Activated gamma-delta T cell treated with Interleukin-2 at 50 U/mL for 16 hours (primary cell): ENCODE data around the gene MFN2.

Source experiments
- DNase-seq: peaks from one replicate; pipeline ENCODE4 v3.0.0-alpha.2; 2020

MFN2 gene

DNA sequence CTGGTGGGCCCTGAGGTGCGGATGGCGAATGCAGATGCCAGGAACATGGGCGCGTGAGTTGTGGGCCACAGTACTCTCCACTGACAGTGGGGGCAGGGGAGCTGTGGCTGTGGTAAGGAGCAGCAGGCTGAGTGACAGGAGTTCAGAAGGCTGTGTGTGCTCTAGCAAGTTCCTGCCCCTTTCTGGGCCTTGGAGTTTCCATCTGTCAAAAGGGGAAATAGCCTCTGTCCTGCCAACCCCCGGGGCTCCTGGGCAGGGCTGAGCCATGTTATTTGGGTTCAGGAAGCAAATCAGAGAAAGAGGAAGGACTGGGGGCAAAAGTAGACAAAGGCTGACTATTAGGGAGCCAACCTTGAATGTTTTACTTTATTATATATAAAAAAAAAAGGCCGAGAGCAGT is 19.5 kb upstream of the MFN2 start:
- no peak for DNase-seq

DNA sequence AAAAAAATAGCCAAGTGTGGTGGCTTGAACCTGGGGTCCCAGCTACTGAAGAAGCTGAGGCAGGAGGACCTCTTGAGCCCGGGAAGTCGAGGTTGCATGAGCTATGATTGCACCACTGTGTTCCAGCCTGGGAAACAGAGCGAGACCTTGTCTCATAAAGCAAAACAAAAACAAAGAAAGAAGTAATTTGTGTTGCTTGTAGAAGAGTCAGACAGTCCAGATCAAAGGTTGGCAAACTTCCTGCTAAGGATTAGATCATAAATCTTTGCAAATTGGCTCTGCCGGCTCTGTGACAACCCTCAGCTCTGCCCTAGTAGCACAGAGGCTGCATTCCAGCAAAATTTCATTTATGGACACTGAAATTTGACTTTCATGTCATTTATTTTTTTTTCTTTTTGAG is 19.0 kb upstream of the MFN2 start:
- no peak for DNase-seq

DNA sequence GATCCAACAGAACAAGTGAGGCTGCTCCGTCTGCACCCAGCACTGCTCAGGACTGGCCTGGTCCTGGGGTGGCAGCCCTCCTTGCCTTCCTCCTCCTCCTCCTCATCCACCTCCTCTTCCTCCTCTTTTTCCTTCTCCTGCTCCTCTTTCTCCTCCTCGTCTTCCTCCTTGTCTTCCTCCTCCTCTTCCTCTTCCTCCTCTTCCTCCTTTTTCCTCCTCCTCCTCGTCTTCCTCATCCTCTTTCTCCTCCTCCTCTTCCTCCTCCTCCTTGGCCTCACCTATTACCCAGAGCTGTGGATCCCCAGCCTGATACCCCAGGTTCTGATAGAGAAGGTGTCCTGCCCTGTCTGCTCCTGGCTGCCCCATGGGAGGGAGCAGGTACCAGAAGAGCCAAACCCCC is 16.6 kb upstream of the MFN2 start:
- DNase-seq = no peak

DNA sequence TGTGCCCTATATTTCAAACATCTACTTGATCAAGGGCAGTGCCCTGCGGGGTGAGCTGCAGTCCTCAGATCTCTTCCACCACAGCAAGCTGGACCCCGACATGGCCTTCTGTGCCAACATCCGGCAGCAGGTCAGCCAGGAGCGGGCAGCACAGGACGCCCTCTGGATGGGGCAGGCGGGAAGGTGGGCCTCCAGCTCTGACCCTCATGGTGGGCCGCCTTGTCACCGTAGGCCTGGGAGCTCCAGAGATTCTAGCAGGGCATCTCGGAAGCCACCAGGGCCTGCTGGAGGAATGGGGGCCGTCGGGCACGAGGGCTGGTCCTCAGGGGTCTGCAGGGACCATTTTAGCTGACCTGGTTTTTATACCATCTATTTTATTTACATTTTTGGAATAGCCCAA is 15.6 kb upstream of the MFN2 start:
- DNase-seq = no peak

DNA sequence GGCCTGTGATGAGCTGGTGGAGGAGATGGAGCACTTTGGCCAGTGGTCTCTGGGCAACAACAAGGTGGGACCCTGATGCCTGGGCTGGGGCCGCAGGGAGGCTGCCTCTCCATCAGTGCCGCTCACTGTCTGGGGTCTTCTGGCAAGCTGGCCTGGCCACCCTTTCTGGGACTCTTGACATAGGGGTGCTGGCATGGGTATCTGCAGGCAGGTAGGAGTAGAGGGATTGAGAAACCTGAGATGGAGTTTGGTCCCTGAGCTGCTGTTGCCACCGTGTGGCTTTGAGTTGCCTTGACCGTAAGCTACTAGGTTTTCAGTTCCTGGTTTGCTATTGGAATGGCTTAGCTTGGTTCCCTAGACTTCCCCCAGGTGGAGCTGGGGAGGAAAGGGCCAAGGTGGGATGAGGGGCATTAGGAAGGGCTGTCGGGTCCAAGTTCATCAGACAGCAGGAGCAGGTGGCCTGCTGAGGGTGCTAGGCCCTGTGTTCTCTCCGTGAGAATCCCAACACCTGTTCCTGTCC is 13.2 kb upstream of the MFN2 start:
- no peak for DNase-seq

DNA sequence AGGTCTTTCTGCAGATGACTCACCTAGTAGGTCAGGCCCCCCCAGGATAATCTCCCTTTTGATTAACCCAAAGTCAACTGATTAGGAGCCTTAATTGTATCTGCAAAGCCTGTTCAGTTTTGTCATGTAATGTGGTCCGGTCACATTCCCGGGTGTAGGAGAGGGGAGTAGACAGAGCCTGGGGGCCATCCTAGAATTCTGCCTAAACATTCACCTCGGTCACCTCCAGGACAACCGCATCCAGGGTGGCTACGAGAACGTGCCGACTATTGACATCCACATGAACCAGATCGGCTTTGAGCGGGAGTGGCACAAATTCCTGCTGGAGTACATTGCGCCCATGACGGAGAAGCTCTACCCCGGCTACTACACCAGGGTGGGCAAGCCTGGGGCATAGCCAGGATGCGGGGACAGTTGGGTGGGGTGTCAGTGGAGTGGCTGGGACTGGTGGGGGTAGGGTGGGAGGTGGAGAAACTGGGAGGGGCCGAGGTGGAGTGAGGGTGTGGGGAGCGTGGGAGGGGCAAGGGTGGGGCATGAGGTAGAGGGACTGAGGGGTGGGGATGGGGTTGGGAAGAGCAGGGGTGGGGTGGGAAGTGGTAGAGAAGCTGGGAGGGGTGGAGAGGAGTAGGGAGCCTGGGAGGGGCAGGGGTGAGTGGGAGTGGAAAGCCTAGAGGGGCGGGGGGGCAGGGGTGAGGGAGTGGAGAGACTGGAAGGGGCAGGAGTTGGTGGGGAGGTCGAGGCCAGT is 9.6 kb upstream of the MFN2 start:
- no peak for DNase-seq

DNA sequence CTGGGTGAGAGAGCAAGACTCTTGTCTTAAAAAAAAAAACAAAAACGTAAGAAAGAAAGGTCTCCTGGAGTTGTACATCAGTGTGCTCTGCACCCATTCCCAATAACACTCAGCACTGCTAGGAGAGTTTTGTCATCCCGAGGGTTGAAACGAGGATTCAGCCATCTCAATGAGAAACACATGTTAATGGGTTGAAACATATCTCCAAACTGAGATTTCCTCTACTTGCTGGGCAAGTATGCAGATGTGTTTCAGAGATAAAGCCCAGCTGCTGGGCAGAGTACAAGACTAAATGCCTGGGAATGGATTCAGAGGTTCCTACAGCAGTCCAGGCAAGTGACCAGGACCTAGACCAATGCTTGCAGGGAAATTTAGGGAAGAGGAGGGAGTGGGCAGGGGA is 2.6 kb upstream of the MFN2 start:
- no peak for DNase-seq

DNA sequence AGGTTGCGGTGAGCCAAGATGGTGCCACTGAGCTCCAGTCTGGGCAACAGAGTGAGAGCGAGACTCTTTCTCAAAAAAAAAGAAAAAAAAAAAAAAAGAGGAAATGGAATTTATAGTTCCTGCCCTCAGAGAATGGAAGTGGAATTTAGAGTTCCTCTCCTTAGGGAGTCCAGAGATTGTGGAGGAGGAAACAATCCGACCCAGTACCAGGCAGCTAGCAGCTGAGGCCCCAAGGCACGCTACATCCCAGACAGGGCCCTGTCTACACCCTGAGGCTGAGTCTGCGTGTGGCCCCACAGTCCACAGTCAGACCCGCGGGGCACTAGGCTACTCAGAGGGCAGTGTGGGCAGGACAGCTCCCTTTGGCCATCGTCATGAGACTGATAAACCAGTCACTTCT is 1.9 kb upstream of the MFN2 start:
- no peak for DNase-seq

DNA sequence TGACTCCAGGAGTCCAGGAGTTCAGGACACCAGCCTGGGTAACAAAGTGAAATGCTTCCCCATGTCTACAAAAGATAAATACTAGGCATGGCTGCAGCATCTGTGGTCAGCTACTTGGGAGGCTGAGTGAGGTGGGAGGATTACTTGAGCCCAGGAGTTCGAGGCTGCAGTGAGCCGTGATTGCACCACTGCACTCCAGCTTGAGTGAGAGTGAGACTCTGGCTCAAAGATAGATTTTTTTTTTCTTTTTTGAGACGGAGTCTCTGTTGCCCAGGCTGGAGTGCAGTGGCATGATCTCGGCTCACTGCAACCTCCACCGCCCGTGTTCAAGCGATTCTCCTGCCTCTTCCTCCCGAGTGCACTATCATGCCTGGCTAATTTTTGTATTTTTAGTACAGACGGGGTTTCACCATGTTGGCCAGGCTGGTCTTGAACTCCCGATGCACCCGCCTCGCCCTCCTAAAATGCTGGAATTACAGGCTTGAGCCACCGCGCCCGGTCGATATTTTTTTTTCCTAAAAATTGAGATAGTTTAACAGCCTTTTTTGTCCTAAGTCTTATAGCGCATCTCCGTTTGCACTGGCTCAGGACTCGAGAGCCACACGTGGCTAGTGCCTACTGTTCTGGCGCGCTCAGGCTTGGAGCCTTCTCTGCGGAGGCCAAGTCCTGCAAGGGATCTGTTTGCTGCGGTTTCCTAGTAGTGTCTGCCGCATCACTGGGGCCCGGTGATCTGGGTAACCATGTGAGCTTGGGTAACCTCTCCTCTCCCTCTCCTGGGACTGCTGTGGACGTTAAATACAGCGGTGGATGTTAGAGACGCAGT is 1.0 kb upstream of the MFN2 start:
- no peak for DNase-seq

DNA sequence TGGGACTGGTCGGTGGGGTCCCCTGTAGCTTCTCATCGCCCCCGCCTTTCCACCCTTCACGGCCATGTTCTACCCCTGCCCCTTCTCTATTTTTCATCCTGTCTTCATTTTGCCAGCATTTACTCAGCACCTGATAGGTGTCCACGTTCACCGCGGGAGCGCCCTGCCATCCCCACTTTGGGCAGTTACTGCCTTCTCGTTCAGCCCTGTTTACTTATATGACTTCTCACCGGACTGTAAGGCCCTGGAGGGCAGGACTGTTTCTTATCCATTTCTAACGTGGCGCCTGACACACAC is 380 bp downstream of the MFN2 start:
- no peak for DNase-seq

DNA sequence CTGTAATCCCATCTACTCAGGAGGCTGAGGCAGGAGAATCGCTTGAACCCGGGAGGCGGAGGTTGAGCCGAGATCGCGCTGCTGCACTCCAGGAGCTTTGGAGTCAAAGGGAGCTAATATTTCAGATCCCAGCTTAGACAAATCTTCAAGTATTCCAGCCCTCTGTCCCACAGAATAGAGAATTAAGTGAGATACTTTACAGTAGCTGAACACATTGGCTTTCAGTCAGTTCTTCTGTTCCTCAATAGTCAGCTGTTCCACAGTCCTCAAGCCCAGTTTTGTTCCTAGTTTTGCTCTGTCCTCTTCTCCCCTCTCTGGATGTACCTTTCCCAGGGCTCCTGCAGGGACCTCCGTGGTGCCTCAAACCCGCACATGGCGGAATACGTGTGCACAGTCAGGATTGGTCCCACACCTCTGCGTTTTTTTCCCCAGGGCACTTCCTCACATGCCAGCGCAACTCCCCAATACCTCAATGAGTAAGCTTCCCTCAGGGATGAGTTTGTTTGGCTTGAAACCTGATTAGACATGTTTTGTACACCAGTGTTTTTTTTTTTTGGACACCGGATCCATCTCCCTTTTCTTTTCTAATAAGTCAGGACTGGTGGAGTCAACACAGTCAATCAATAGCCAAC is 1.2 kb downstream of the MFN2 start:
- DNase-seq = no peak

DNA sequence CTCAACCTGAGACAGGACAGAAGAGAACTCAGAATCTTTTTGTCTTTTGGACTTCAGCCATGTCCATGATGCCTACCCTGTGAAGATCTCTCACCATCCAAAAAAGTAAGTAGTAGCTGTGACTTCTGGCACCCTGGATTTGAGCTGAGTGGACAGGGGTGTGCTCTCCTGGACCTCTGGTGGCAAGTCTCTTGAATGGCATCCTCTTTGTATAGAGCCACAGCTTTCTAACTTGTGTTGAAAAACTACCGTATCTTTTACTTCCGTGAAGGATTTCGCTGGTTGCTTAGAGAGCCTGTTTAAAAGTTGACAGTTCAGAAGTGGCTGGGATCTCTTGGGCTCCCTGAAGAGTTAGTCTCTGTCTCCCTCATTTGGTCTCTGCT is 1.8 kb downstream of the MFN2 start:
- DNase-seq = no peak

DNA sequence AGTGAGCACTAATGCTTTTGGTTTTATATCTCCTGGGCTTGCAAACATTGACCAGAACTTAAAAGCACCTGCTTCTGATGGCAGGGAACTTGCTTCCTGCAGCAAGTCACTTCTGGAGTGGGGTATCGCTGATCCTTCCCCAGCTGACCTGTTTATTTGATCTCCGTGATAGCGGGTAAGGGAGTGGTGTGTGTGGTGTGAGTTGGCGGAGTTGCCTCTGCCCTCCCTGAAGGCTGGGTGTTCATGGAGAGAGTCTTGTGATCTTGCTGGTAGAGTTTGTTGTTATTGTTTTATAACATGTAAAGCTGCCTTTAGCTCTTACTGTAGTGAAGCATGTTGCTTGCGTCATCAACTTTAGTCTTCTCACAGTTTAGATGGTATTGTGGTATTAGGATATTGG is 3.9 kb downstream of the MFN2 start:
- DNase-seq = no peak

DNA sequence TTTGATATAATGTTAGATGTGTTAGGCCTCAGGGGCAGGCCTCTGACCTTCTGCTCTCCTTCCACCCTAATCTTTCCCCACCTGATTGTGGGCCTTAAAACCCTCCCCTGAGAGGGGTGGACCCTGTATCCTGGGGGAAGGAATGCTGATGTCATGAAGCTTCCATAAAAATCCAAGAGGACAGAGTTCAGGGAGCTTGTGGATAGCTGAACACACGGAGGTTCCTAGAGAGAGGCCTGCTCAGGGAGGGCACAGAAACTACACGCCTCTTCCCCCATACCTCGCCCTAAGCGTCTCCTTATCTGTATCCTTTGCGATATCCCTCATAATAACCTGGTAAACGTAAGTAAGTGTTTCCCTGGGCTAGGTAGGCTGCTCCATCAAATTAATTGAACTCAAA is 4.3 kb downstream of the MFN2 start:
- DNase-seq = no peak

DNA sequence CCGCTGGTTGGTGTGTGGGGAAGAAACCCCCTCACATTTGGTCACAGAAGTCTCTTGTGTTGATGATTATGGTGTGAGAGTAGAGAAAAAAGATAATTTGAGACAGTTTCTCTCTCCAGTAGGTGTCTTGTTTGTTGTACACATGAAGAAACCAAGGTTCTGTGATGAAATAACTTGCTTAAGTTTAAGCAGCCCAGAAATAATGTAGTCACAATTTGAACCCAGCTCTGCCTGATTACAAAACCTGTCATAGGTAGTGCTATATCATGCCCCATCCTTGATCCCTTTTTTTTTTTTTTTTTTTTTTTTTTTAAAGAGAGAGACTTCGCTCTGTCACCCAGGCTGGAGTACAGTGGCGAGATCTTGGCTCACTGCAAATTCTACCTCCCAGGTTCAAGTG is 4.9 kb downstream of the MFN2 start:
- no peak for DNase-seq

DNA sequence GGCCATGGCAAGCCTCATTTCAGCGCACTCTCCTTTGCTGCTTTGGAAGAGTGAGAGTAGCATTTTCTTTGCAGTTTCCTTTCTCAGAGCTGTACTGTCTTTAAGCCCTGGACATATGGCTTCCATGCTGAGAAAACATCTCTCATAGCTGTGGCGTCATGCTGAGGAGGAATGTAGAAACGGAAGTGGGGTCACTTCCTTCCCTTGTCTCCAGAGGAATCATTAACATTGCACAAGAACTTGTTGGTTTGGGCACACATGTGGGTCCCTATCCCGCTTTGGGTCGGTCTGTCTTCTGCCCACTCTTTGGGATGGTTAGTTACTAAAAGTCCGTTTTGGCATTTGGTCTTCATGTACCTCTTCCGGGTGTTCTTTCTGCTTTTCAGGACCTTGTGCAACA is 5.6 kb downstream of the MFN2 start:
- no peak for DNase-seq

DNA sequence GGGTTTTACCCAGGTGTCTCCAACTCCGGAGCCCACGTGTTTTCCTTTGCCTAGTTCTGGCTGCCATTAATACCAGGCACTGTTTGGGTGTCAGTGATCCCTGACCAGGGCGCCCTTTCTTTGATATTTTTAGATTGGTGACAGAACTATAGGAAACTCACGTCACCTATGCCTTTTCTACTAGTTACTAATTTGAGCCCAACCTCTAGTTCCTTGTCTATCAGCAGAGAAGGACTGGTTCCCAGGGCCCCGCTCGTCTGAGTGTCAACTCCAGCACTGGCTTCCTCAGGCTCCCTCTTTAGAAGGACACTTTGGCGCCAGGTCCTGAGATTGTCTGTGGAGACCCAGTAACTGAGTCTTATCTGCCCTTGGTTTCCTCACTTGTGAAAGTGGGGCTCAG is 9.4 kb downstream of the MFN2 start:
- no peak for DNase-seq

DNA sequence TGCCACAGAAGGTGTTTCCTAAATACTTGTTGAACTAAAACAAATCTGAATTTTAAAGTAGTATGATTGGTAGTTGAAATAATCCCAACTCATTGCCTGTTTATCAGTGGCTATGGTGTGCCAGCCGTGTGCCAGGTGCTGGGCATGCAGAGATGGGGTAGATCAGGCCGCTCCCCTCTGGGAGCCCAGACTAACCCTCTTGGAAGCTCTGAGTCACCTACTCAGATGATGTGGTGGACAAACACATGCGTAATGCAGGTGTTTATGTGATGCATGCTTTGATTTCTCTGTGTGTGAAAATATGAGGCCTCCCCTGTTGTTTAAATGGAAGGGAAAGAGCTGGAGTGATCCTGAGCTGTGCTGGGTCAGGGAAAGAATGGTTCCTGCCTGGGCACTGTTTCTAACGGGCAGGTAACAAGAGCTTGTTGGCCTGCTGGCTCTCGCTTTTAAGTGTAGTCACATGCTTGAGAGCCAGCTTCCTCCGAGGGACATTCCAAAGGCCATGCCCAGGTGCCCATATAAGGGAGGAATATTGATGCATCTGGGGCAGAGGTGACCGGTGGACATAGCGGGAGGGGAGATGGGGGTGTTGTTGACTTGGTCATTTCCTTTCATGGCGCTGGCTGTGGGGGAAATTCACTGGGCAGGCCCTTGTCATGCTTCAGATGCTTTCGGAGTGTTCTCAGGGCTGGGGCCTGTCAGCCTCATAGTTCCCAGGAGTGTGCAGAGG is 10.2 kb downstream of the MFN2 start:
- DNase-seq = no peak

DNA sequence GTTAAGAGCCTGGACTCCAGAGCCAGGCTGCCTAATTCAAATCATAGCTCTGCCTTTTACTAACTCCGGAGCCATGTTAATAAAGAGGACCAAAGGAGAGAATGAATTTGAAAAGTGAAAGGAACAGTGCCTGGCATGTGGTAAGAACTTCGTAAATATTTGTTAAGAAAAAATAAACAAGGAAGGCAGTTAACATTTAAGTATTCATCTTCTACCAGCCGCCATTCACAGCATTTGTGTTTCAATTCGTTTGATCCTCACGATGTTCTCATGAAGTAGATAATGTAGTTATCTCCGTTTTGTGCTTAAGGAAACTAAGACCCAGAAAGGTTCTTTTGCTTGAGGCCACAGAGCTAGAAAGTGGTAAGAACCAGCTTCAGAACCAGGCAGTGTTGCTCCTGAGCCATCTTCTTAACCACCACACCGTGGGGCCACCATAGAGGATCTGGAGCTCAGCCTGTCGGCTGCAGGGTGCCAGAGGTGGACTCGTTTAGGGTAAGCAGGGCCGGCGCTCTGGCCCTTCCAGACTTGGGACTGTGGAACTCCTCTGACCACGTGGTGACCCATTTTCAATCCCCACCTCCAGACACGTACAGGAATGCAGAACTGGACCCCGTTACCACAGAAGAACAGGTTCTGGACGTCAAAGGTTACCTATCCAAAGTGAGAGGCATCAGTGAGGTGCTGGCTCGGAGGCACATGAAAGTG is 11.9 kb downstream of the MFN2 start:
- DNase-seq = no peak

DNA sequence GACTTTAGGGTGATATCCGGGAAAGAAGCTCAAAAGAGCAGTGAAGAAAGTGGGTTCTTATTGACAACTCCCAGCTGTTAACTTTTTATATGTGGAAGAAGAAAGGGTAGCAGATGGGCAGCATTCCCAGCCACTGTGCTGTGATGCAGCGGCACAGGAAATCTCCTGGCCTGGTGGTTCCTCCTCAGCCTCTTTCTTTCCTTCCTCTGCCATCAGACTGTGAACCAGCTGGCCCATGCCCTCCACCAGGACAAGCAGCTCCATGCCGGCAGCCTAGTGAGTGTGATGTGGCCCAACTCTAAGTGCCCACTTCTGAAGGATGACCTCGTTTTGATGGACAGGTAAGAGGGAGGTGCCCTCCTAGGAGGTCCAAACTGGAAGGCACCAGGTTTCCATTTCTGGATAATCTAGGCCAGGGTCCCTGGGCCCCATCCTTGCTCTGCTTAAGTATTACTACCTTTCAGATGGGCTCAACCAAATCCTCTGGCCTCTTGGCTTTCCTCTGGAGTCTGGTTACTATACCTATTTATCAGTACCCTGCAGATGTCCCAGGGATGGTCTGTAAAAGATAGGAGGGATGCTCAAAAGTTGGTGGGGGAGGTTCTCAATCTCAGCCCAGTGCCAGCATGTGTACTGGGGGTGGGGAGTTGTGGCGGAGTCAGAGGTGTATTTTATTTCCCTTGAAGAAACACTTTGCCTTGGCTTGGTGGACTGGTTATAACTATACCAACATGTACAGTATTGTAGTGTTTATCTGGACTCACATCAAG is 17.0 kb downstream of the MFN2 start:
- no peak for DNase-seq

DNA sequence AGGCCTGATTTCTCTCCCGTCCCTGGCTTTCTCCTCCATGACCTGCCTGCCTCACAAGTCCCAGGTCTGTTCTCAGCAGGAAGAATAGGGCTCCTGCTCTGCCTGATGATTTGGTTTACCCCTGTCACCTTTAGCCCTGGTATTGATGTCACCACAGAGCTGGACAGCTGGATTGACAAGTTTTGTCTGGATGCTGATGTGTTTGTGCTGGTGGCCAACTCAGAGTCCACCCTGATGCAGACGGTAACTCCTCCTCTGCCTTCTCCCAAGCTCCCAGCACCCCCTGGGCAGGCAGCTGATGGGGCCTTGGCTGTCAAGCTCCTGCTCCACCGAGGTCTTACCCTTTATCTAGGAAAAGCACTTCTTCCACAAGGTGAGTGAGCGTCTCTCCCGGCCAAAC is 18.4 kb downstream of the MFN2 start:
- DNase-seq = no peak

DNA sequence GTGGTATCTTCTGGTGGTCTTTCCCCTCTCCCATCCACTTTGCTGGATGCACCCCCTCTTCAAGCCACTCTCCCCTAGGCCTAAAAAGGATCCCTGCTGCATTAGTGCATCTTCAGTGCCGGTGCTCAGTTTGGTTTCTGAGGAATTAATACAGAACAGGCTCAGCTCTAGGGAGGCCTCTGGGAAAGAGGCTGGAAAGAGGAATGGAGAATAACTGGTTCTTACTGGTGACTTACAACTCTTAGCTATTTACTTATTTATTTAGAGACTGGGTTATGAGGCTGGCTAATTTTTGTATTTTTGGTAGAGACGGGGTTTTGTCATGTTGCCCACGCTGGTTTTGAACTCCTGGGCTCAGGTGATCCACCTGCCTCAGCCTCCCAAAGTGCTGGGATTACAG is 19.0 kb downstream of the MFN2 start:
- no peak for DNase-seq
